ENCODE results near the gene LRGUK.

Gene LRGUK

GRCh38 chr7:134128829-134129228, 1.7 kb downstream of the LRGUK start:
- no peak for DNase-seq (ENCODE audit: low read depth)

DNA sequence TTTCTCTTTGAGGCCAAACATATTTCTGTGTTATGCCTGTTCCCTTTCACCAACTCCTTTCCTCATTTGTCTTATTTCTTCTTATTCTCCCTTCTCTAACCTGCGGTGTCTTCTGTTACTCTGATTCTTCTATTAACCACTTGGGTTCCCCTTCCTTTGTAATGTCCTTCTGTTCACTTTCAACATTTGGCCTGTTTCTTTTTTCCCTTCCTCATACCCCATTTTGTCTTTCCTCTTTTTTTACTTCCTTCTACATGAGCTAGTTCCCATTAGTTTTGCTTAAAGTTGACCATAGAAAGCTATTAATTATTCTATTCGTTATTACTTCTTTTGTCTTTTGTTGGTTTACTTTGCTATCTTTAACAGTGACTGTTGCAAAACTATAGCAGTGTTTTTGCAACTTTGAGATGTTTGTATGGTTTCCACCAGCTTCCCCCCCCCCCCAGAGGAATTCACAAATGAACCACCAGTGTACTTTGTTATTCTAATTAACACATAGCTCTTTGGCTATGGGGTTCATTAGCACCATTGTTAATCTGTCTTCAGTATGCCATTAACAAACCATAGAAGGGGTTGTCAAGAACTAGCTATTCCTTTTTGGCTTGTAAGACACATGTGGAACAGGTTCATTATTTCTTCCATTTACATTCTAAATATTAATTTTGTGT, 2.9 kb downstream of the LRGUK start:
- DNase-seq (ENCODE audit: low read depth) = no peak

DNA sequence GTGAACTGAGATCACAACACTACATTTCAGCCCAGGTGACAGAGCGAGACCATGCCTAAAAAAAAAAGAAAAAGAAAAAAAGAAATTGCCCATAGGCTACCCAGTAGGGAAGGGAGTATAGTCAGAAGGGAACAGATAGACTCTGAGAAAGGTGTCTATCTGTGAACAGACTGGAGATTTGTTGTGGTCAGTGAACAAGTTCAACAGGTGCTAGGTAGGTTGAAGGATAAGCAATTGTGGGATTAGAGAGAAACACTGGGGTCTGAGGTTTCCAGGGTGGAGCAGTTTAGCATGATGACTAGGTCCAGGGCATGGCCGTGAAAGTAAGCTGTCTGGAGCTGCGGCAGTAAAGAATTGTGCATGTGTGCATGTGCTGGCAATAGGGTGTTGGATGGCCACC, 6.9 kb downstream of the LRGUK start:
- DNase-seq (ENCODE audit: low read depth) = no peak

GRCh38 chr7:134140889-134141867, 14.0 kb downstream of the LRGUK start:
- DNase-seq (ENCODE audit: low read depth) = peak; percentile 4

GRCh38 chr7:134141868-134142264, 14.7 kb downstream of the LRGUK start:
- DNase-seq (ENCODE audit: low read depth) = no peak

GRCh38 chr7:134153493-134154136, 26.5 kb downstream of the LRGUK start:
- no peak for DNase-seq (ENCODE audit: low read depth)

DNA sequence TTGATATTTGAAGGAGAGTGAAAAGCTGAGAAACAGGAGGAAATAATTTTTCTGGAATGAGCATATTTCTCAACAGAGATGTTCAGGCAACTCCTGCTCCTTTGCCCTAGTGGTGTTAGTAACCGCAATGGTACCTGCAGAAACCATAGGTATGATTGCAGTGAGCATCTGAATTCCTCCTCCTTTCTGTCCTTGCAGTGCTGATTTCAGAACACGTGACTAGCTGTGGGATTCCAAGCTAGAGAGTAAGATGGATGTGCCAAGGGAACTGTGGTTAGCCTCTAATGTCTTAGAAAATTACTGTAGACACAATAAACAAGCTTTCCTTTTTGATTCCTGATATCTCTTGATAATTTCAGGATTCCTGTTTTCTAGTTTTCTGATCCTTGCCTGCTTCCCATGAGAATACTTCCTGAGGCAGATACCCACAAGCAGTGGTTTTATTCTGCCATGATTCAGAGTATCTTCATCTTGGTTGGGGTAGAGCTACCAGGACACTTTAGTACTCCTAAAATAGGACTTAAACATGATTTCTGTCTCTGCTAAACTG, 27.5 kb downstream of the LRGUK start:
- DNase-seq (ENCODE audit: low read depth) = no peak

GRCh38 chr7:134155206-134155605, 28.1 kb downstream of the LRGUK start:
- DNase-seq (ENCODE audit: low read depth) = no peak

DNA sequence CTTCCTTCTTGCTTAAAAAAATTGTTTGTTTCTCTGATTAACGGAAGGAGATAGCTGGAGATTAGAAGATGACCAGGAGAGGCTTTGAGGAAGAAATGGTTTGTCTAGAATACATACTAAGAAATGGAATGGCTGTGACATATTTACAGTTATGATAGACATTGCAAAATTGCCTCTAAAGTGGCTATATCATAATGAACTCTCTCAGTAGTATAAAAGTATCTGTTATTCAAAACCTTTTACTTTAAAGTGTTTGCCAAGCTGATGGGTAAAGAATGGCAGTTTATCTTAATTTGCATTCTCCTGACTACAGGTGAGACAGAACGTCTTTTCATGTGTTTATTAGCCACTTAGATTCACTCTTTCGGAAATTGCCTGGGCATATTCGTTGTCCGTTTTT, 28.7 kb downstream of the LRGUK start:
- DNase-seq (ENCODE audit: low read depth) = no peak

- no peak for DNase-seq (ENCODE audit: low read depth)
These were observed 38.1 kb downstream of the LRGUK start for GRCh38 chr7:134165252-134165651.

DNA sequence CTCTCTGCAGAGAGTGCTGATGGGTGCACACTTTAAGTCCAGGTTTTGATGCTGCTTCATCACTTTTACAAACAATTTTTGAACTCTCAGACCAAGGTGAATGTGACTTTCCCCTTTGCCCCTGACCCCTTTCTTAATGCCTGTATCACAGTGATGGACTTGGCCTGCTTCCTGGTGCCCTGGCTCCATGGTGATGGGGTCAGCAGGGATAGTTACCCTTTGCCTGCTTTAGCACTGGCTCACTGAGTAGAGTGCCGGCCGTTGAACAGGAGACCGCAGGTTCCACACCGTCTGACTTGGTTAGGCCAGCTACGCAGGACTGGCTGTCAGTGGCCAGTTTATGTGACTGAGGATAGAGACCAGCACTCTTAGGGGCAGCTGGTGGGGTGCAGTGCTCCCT, 40.1 kb downstream of the LRGUK start:
- DNase-seq (ENCODE audit: low read depth) = no peak

- no peak for DNase-seq (ENCODE audit: low read depth)
These were observed 40.7 kb downstream of the LRGUK start for GRCh38 chr7:134167841-134168240.

DNA sequence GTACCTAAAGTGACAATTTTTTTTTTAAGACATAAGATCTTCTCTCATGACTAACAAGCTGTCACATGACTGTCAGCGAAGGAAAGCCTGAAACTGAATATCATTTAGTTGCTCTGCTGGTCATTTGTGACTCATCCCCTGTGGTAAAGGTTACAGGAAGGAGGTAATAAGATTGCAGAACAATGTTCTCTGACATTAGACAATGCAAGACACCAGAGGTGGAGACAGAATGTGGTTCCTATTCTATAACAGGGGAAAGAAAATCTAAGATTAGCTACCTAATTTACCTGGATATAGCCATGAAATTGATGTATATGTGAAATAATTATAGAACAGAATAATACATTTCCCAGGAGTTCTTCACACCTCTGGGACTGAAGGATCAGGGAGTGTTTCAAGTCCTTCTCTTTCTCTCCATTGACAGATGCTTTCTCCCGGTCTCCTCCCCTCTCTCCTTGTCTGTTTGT, 47.7 kb downstream of the LRGUK start:
- no peak for DNase-seq (ENCODE audit: low read depth)

DNA sequence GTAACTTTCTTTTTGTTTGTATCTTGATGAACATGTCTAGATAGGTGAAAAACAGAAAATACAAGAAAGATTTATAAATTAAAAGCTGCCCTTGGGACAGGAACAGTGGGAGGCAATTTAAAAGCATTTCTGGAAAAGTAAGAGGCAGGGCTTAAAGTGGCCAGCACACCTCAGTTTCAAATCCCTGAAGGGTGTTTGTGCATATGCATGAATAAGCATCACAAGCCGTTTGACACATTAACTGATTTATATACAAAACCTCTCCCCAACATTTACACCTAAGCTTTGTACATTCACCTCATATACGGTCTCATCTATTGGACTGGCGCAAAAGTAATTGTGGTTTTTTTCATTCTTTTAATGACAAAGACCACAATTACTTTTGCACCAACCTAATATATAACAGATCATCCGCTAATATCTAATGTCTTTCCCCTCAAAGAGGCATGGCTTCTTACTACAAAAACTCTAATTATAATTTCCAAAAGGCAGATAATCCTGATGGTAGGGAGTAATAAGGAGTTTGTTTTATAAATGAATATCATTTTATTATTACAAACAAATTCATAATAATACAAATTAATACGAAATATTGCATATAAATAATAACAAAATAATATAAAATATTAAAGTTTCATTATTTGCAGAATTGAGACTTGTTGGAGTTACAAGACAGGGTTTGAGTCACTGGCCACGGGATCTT, 48.3 kb downstream of the LRGUK start:
- no peak for DNase-seq (ENCODE audit: low read depth)

DNA sequence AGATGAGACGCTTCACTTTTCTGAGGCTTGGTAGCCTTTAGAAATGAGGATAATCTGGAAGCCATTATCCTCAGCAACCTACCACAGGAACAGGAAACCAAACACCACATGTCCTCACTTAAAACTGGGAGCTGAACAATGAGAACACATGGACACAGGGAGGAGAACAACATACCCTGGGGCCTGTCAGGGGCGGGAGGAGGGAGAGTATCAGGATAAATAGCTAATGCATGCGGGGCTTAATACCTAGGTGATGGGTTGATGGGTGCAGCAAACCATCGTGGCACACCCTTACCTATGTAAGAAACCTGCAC, 48.9 kb downstream of the LRGUK start:
- no peak for DNase-seq (ENCODE audit: low read depth)

- no peak for DNase-seq (ENCODE audit: low read depth)
These were observed 52.2 kb downstream of the LRGUK start for GRCh38 chr7:134179036-134180011.

GRCh38 chr7:134180376-134180775, 53.2 kb downstream of the LRGUK start:
- no peak for DNase-seq (ENCODE audit: low read depth)

DNA sequence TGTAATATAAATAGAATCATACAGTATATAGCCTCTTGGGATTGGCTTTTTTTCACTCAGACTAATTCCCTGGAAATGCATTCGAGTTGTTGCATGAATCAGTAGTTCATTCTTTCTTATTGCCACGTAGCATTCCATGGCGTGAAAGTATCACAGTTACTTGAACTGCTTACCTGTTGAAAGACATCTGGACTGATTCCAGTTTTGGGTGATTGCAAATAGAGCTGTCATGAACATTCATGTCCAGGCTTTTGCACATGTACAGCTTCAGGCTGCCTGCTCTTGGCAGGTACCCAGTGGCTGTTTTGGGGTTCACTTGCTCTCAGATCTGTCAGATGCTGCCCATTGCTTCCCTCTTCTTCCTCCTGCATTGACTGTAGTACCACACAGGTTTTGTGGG, 54.9 kb downstream of the LRGUK start:
- DNase-seq (ENCODE audit: low read depth) = no peak

- no peak for DNase-seq (ENCODE audit: low read depth)
These were observed 57.6 kb downstream of the LRGUK start for GRCh38 chr7:134184767-134185166.

- DNase-seq (ENCODE audit: low read depth) = no peak
These were observed 58.9 kb downstream of the LRGUK start for GRCh38 chr7:134186027-134186426.

GRCh38 chr7:134186801-134187200, 59.7 kb downstream of the LRGUK start:
- no peak for DNase-seq (ENCODE audit: low read depth)

All from stimulated activated CD8-positive, alpha-beta memory T cell treated with anti-CD3 and anti-CD28 coated beads, Interleukin-15, amount 100 ng/mL, for 1 hour (primary cell).